Measurements from ENCODE around the gene MYO3B. TPM values are rescaled to one million over a fixed set of nuclear protein-coding genes. Genes with fewer than 3 reads are reported as not detected.
A peak's percentile ranks its signal among the peaks of the same experiment; 100 is the strongest.

Gene MYO3B, protein sequence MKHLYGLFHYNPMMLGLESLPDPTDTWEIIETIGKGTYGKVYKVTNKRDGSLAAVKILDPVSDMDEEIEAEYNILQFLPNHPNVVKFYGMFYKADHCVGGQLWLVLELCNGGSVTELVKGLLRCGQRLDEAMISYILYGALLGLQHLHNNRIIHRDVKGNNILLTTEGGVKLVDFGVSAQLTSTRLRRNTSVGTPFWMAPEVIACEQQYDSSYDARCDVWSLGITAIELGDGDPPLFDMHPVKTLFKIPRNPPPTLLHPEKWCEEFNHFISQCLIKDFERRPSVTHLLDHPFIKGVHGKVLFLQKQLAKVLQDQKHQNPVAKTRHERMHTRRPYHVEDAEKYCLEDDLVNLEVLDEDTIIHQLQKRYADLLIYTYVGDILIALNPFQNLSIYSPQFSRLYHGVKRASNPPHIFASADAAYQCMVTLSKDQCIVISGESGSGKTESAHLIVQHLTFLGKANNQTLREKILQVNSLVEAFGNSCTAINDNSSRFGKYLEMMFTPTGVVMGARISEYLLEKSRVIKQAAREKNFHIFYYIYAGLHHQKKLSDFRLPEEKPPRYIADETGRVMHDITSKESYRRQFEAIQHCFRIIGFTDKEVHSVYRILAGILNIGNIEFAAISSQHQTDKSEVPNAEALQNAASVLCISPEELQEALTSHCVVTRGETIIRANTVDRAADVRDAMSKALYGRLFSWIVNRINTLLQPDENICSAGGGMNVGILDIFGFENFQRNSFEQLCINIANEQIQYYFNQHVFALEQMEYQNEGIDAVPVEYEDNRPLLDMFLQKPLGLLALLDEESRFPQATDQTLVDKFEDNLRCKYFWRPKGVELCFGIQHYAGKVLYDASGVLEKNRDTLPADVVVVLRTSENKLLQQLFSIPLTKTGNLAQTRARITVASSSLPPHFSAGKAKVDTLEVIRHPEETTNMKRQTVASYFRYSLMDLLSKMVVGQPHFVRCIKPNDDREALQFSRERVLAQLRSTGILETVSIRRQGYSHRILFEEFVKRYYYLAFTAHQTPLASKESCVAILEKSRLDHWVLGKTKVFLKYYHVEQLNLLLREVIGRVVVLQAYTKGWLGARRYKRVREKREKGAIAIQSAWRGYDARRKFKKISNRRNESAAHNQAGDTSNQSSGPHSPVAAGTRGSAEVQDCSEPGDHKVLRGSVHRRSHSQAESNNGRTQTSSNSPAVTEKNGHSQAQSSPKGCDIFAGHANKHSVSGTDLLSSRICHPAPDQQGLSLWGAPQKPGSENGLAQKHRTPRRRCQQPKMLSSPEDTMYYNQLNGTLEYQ (N-terminal part only)
- total RNA-seq: under 1 TPM in 1 of 2 donors, not detected in 1; 0.31 TPM

DNA sequence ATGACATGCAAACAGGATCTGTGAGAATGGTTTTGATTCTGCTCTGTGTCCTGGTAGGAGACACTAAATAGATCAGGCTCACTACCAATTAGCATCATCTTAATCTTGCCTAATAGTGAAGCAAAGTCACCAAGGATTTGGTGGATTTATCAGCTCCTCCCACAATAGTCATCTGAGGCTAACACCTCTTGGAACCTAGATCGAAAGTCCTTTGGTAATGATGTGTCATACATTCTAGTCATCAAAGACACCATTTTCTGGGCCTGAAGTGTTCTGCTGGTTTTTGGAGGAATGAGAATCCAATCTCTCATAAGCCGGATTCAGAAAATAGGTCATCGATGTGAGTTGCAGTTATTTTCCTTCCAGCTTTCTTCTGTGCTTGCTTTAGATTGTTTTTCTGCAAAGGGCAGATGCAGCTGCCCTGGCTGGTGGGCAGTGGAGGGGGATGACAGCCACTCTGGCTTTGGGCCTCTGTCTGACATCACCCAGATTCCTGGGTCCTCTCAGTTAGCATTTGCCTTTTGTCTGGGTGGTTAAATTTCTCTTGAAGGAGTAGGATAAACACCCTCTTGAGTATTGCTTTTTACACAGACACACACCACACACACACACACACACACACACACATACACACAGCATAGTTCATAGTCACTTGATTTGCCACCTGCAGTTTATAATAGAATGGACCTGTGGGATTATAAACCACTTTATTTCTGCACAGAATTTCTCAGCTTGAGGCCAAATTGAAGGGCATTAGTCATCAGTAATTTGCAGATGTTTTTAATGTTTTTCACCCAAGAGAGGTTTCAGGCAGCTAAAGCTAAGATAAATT lies at the start of gene MYO3B:
Gene MYO3B, plus strand, starts transcription at position 198 of the 832 bp plus-strand sequence. Its CDS starts 141 bp downstream, at position 339.
- no peaks in the 10 kb centered on the region for H3K36me3 Mint-ChIP-seq

DNA sequence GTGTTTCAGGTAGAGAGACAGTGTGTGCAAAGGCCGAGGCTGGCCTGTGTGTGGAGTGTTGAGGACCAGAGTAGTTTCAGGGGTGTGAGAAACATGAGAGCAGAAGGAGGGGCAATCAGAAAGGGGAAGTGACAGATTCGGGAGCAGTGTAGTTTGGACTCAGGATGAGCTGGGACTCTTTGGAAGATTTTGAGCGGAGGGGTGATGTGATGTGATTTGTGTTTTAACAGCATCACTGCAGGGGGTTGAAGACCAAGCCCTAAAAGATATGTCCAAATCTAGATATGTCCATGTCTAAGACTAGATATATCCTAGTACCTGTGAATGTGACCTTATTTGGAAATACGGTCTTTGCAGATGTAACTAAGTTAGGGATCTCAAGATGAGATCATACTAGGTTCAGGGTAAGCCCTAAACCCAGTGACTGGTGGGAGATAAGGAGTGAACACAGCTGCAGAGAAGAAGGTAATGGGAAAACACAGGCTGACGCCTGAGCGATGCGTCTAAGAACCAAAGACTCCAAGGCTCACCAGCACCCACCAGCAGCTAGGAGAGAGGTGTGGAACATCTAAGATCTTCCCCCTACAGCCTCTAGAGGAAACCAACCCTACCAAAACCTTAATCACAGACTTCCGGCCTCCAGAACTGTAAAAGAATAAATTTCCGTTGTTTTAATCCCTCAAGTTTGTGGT lies 38.5 kb upstream of the MYO3B start:
- Mint-ChIP-seq H3K4me3 (no peak overlapping the region), H3K36me3 (no peaks in the 10 kb centered on the region), H3K9me3 (peaks cover 4% of the 10 kb centered on the region), H3K27me3 (no peaks in the 10 kb centered on the region), H3K4me1 (ENCODE audit: low read depth in 2 of 2) (peaks cover 5 to 8% of the 10 kb centered on the region in 2 donors), H3K27ac (no peak overlapping the region)
- ATAC-seq (peak in 1 of 2 donors; percentile 28), DNase-seq (ENCODE audit: low spot score) (no peak)

More for the DNA sequence above, at the start of gene MYO3B:
- H3K27ac Mint-ChIP-seq: peak within 1 kb of the TSS in 1 of 2 donors; percentile 62
- peak within 1 kb of the TSS; percentile 51 for H3K4me3 Mint-ChIP-seq
- H3K4me1 Mint-ChIP-seq (ENCODE audit: low read depth in 2 of 2): peaks cover 11 to 24% of the 10 kb centered on the region in 2 donors
- peaks cover 0 to 2% of the 10 kb centered on the region in 2 donors for H3K27me3 Mint-ChIP-seq
- no peaks in the 10 kb centered on the region for H3K9me3 Mint-ChIP-seq
- ATAC-seq (peak; percentile 89 to 91), DNase-seq (ENCODE audit: low spot score) (no peak)

DNA sequence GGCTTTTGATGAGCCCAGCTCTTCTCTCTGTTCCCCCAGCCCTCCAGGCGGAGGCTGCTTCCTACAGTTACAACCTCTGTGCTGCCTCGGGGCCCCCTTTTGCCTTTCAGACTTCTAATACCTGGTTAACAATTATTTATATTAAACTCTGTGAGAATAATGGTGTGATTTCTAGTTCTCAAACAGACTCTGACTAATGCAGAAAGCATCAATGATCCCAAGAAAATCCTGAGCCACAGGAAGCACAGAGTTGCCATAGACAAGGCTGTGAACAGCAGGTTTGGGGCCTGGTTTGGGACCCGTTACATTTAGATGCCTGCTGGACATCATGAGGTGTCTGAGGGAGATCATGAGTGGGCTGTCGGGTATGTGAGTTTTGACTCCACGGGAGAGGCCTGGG lies 37.4 kb upstream of the MYO3B start:
- Mint-ChIP-seq H3K36me3 (no peaks in the 10 kb centered on the region), H3K4me1 (ENCODE audit: low read depth in 2 of 2) (peaks cover 5 to 8% of the 10 kb centered on the region in 2 donors)

DNA sequence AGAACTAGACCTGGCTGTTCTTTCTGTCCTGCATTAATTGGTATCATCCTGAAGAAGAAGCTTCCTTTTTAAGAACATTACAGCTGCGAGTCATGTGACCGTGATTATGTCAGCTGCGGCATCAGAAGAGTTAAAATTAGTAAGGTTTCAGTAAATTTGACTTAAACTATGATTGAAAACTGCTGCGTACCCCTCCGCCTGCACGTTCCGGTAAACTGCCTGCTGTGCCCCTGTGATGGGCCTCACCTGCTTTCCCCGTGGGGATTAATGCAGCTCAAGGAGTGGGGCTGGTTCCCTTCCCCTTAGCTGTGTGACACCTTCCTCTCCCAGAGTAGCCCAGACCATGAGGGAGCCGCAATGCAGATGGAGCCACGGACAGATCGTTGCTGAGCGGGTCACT lies 36.1 kb upstream of the MYO3B start:
- Mint-ChIP-seq H3K36me3 (no peaks in the 10 kb centered on the region), H3K4me1 (ENCODE audit: low read depth in 2 of 2) (peaks cover 5 to 8% of the 10 kb centered on the region in 2 donors), H3K4me3 (no peak overlapping the region), H3K27me3 (no peaks in the 10 kb centered on the region), H3K27ac (no peak overlapping the region), H3K9me3 (no peaks in the 10 kb centered on the region)
- ATAC-seq (peak in 1 of 2 donors; percentile 29), DNase-seq (ENCODE audit: low spot score) (no peak)

More for the DNA sequence above, 37.4 kb upstream of the MYO3B start:
- Mint-ChIP-seq H3K4me3 (no peak overlapping the region), H3K27ac (no peak overlapping the region), H3K9me3 (no peaks in the 10 kb centered on the region), H3K27me3 (no peaks in the 10 kb centered on the region)
- ATAC-seq (no peak), DNase-seq (ENCODE audit: low spot score) (no peak)

DNA sequence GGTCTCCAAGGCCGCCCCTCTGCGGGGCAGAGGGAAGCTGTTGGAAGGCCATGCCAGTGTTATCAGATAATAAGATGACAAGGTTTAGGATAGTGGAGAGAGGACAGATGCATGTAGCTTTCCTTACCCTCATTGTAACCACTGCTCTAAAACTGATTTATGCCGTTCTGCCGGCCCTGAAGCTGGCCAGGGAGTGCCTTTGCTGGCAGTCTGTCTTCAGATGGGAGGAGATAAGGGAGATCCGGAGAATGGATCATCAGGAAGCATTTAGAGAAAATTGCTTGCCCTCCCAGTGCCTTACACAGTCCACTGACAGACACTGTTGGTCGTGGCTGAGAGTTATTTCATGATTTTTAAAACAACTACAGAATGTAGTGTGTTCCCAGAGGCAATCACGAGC lies 35.4 kb upstream of the MYO3B start:
- H3K9me3 Mint-ChIP-seq: no peaks in the 10 kb centered on the region
- ATAC-seq: no peak
- no peak for DNase-seq (ENCODE audit: low spot score)
- no peak overlapping the region for H3K4me3 Mint-ChIP-seq
- H3K36me3 Mint-ChIP-seq: no peaks in the 10 kb centered on the region
- no peak overlapping the region for H3K27ac Mint-ChIP-seq
- peaks cover 5 to 8% of the 10 kb centered on the region in 2 donors for H3K4me1 Mint-ChIP-seq (ENCODE audit: low read depth in 2 of 2)
- no peaks in the 10 kb centered on the region for H3K27me3 Mint-ChIP-seq

DNA sequence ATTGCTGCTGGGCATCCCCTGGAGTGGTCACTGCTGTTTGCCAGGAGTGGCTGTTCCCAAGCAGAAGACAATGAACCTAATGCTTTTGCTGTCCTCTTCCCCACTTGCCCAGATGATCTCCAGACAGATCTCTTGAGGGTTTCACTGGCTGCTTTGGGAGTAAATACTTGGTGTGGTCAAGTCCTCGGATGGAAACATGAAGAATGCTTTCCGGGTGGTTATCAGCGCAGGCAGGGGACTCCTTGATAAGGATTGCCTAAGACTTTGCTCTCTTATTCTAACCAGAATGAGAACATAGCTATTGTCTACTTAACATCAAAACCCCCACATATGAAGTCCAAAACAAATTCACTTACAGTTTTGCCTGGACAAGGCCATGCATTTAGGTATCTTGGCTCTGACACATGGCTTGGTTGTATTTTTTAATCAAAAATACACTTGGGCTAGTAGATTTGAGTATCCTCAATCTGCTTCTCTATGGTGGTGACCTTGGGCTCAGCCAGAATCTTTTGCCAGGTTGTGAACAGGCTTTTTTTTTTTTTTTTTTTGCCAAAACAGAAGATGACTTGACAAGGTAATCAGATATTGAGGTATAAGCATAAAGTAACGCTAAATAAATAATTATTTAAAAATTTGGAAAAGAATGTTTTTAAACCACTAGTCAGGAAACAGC lies 34.8 kb upstream of the MYO3B start:
- Mint-ChIP-seq H3K9me3 (no peaks in the 10 kb centered on the region), H3K4me3 (no peak overlapping the region), H3K27ac (no peak overlapping the region), H3K36me3 (no peaks in the 10 kb centered on the region), H3K4me1 (ENCODE audit: low read depth in 2 of 2) (peaks cover 5 to 8% of the 10 kb centered on the region in 2 donors), H3K27me3 (no peaks in the 10 kb centered on the region)
- DNase-seq (ENCODE audit: low spot score) (no peak), ATAC-seq (no peak)

DNA sequence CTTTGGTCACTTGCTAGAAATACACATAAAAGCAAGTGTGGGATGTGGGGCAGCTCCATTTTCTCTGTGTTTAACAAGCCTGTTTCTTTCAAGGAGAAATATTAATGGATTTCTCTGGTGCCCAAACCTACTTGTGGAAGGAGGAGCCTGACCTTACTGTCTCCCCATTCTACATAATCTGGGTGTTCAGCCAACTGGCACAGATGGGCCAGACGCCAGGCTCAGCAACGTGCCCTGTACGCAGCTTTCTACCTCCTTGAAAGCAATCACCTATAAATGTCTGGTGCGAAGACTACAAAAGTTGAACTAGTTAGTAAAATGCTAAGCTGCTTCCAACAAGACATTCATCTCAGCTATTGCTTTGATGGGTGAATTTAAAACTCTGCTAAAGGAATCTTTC lies 33.2 kb upstream of the MYO3B start:
- no peaks in the 10 kb centered on the region for H3K27me3 Mint-ChIP-seq
- ATAC-seq (no peak), DNase-seq (ENCODE audit: low spot score) (no peak)
- H3K27ac Mint-ChIP-seq: no peak overlapping the region
- H3K36me3 Mint-ChIP-seq: no peaks in the 10 kb centered on the region
- H3K4me3 Mint-ChIP-seq: no peak overlapping the region
- H3K9me3 Mint-ChIP-seq: no peaks in the 10 kb centered on the region
- peaks cover 0 to 2% of the 10 kb centered on the region in 2 donors for H3K4me1 Mint-ChIP-seq (ENCODE audit: low read depth in 2 of 2)

DNA sequence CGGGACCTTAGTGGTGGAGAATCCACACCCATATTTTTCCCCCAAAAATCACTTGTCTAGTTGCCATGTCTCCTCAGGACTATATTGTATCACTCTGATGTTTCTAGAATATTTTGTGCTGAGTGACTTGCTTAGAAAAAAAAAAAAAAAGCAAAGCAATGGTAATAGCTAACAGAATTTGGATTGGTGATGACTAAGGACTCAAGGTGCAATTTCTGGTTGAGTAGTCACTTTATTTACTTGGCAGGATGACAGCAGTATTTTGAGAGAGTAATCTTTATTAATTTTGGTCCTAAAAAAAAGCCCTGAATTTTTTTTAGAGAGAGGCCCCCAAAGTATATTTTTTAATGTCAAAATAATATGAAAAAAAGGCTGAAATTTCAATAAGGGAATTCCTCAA lies 32.8 kb upstream of the MYO3B start:
- DNase-seq (ENCODE audit: low spot score) (no peak), ATAC-seq (no peak)
- Mint-ChIP-seq H3K27ac (no peak overlapping the region), H3K27me3 (no peaks in the 10 kb centered on the region), H3K4me3 (no peak overlapping the region), H3K9me3 (no peaks in the 10 kb centered on the region), H3K4me1 (ENCODE audit: low read depth in 2 of 2) (no peaks in the 10 kb centered on the region), H3K36me3 (no peaks in the 10 kb centered on the region)

DNA sequence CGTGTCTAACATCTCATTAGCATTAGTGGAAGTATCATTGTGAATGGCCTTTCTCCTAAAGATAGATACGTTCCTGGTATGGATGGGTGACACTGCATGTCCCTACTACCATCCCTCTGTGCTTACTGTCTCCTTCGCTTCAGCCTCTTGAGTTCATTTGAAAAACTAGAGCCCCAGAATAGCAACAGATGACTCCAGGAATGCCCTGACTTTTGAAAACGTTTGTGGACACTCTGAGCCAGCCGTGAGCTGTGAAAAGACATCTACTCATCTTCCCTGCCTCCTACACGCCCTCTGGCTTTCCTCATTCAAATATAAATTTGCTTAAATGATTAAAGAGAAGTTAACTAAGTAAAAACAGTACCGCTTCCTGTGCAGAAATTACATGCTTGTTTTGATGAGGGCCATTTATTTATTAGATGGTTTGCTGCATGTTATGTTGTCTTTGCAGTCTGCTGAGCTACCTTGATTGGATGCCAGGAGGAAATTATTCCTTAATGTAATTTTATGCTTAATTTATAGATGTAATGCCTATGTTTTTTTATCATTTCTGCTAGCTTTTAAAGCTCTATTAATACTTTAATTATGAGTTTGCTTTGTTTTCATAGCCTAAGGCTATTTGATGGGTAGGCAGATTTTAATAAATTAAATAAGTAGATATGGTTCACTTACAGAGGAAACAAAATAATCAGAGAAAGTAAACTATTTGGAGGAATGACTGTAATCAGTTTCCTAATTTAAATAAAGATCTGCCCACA lies 32.1 kb upstream of the MYO3B start:
- no peak overlapping the region for H3K4me3 Mint-ChIP-seq
- no peaks in the 10 kb centered on the region for H3K36me3 Mint-ChIP-seq
- no peaks in the 10 kb centered on the region for H3K4me1 Mint-ChIP-seq (ENCODE audit: low read depth in 2 of 2)
- ATAC-seq (no peak), DNase-seq (ENCODE audit: low spot score) (no peak)
- no peaks in the 10 kb centered on the region for H3K9me3 Mint-ChIP-seq
- H3K27me3 Mint-ChIP-seq: no peaks in the 10 kb centered on the region
- H3K27ac Mint-ChIP-seq: no peak overlapping the region

DNA sequence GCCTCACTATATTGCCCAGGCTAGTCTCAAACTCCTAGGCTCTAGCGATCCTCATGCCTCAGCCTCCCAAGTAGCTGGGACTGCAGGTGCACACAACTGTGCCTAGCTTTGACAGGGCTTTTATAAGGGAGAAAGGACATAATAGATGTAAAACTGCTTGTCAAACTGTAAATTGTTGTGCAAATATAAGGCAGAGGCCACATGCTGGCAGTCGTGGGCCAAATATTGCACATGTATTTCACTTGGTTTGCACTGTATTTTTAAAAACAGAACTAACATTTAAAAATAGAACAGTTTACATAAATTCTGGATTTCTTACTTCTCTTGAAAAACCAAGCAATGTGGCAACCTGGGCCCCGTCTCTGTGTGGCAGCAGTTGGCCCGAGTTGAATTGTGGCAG lies 31.2 kb upstream of the MYO3B start:
- Mint-ChIP-seq H3K4me1 (ENCODE audit: low read depth in 2 of 2) (no peaks in the 10 kb centered on the region), H3K27me3 (no peaks in the 10 kb centered on the region), H3K36me3 (no peaks in the 10 kb centered on the region), H3K9me3 (no peaks in the 10 kb centered on the region), H3K27ac (no peak overlapping the region), H3K4me3 (no peak overlapping the region)
- DNase-seq (ENCODE audit: low spot score) (no peak), ATAC-seq (no peak)

DNA sequence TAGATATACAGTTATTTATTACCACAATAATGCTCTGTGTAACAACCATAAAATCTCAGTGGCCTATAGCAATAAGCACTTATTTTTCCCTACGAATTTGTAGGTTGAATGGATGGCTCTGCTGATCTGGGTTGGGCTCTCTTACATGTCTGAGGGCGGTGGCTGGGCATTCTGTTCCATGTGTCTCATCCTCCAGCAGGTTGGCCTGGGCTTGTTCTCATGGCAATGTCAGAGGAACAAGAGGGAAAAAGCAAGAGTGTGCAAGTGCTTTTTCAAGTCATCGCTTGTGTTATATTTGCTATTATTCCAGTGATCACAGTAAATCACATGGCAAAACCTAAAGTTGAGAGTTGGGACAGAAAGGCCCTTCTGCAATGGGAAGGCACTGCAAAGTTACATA lies 30.4 kb upstream of the MYO3B start:
- no peaks in the 10 kb centered on the region for H3K4me1 Mint-ChIP-seq (ENCODE audit: low read depth in 2 of 2)
- no peak for ATAC-seq
- no peaks in the 10 kb centered on the region for H3K27me3 Mint-ChIP-seq
- no peaks in the 10 kb centered on the region for H3K9me3 Mint-ChIP-seq
- no peak for DNase-seq (ENCODE audit: low spot score)
- no peak overlapping the region for H3K4me3 Mint-ChIP-seq
- no peaks in the 10 kb centered on the region for H3K36me3 Mint-ChIP-seq
- no peak overlapping the region for H3K27ac Mint-ChIP-seq

Measured in natural killer cell treated with Interleukin-12 subunit alpha and Interleukin-12 subunit beta and Interleukin-15 and Interleukin-18, amount 100 ng/mL, for 72 hours (primary cell).